Coronary artery (tissue), 2 donors: Measurements from ENCODE around the gene PITPNB.
A peak's percentile ranks its signal among the peaks of the same experiment; 100 is the strongest.

Experiments
- DNase-seq: peaks from one replicate; pipeline ENCODE4 v3.0.0-alpha.2; 2017; ENCODE audit warnings: low spot score
- H3K27ac ChIP-seq, 2 donors: fragments of 200-600 bp; sonication (generic); one replicate each; pipeline ENCODE4 v1.5.1; 2016 to 2019
- H3K4me3 ChIP-seq: fragments of 200-600 bp; sonication (generic); 2 replicates; pipeline ENCODE4 v1.5.1; 2016; ENCODE audit warnings: mild to moderate bottlenecking, moderate library complexity
- TF ChIP-seq, protein P1 (sequence below): fragments of 200-600 bp; sonication (generic); IDR thresholded peaks from one replicate; pipeline ENCODE4 v1.5.1; 2019; ENCODE audit warnings: antibody characterized with exemption

Gene PITPNB

DNA sequence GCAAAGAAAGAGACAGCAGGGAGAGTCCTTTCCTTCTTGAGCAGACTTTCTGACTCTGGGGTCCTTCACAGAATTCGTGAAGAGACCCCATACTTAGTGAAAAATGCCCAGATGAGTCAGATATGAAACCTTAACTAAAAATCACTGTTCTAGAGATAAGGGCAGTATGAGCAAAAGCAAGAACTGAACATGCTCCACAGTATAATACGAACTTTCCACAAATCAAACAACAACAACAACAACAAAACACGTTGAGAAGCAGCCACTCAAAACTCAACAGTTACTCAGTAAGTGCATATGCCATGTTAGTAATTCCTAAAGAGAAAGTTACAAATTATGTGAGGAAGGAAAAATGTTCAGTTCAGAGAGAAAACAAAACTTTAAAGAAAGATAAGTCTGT is 44.3 kb downstream of the PITPNB start:
- TF ChIP-seq, protein P1, sequence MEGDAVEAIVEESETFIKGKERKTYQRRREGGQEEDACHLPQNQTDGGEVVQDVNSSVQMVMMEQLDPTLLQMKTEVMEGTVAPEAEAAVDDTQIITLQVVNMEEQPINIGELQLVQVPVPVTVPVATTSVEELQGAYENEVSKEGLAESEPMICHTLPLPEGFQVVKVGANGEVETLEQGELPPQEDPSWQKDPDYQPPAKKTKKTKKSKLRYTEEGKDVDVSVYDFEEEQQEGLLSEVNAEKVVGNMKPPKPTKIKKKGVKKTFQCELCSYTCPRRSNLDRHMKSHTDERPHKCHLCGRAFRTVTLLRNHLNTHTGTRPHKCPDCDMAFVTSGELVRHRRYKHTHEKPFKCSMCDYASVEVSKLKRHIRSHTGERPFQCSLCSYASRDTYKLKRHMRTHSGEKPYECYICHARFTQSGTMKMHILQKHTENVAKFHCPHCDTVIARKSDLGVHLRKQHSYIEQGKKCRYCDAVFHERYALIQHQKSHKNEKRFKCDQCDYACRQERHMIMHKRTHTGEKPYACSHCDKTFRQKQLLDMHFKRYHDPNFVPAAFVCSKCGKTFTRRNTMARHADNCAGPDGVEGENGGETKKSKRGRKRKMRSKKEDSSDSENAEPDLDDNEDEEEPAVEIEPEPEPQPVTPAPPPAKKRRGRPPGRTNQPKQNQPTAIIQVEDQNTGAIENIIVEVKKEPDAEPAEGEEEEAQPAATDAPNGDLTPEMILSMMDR = no peak
- H3K4me3 ChIP-seq = no peak overlapping the region
- DNase-seq = no peak
- peak overlapping the region; percentile 76 to 89 for H3K27ac ChIP-seq

DNA sequence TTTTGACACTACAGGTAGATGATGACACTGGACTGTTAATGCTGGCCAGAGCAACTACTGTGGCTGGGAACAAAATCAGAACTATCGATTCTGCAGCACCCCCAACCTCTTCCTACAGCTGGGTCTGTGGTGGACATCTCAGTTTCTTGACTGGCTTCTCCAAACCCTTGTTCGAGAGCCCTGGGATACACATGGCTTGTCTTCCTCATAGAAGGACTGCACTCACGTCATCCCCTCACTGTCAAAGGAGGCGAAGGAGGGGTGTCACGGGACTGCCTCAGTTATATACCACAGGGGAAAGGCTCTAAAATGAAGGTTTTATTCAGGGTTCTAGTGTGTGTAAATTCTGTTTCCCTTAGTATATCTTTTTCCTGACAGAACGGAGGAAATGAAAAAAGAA is 44.9 kb downstream of the PITPNB start:
- TF ChIP-seq, protein P1 = no peak
- Histone ChIP-seq H3K4me3 (peak overlapping the region; percentile 22), H3K27ac (peak overlapping the region; percentile 76 to 89)
- no peak for DNase-seq

DNA sequence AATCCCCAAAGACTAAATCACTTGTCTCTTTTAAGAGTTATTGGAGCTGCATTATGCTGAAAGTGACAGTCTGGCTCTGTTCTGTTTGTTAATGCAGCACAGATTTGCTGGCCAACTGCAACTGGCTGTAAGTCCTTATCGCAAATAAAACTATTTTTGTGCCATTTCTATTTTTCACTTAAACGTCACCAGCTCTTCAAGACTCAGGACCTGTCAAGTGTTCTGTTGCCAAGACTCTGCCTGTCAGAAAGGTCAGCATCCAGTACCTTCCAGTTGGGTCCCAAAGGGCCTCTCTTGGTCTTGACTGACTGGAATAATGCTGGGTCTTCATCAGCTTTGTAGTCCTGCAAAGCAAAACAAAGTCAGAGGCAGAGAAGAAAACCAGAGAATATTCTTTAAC is 45.6 kb downstream of the PITPNB start:
- H3K4me3 ChIP-seq = peak overlapping the region; percentile 22
- peak overlapping the region; percentile 76 to 89 for H3K27ac ChIP-seq
- DNase-seq = no peak
- TF ChIP-seq, protein P1 = no peak

DNA sequence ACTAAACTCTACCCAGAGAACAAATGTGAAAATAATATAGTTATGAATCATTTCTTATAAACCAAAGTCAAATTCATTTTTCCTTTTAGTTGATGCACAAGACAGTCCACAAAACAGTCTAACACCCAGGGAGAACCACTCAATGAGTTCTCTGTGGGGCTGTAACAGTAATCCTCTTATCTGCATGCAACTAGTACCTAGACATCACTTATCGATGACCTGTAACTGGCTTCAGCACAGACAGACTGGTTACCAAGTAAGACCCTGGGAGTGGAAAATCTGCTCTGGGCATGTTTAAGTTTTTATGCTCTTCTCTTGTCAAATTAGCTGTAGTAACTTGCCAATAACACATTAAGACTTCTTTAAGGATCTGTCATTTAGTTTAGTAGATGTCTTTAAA is 46.6 kb downstream of the PITPNB start:
- peak overlapping the region; percentile 76 to 89 for H3K27ac ChIP-seq
- TF ChIP-seq, protein P1 = no peak
- no peak overlapping the region for H3K4me3 ChIP-seq
- no peak for DNase-seq

DNA sequence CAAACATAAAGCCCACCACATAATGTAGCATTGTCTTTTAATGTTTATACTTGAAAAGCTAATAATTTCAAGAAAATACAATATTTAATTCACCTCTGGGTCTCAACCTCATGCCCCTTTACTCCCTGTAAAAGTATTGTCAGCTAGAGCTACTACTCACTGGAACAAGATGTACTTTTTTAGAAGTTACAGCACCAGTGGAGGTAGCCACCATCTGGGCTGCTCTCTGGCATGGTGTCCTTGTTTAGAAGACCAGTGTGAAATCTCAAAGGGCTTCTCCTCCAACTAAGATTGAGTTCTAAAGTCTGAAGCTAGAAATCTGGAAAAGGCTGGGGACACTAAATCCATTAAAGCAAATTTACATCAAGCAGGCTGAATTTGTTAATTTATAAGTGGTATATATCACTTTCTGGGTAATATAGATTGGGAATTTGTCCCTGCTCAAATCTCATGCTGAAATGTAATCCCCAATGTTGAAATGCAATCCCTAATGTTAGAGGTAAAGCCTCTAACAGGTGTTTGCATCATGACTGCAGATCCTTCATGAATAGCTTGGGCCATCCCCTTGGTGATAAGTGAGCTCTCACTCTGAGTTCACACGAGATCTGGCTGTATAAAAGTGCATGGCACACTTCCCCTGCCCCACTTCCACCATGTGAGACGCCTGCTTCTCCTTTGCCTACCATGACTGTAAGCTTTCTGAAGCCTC is 47.6 kb downstream of the PITPNB start:
- Histone ChIP-seq H3K4me3 (no peak overlapping the region), H3K27ac (peak overlapping the region; percentile 87 to 91)
- no peak for DNase-seq
- TF ChIP-seq, protein P1 = no peak

DNA sequence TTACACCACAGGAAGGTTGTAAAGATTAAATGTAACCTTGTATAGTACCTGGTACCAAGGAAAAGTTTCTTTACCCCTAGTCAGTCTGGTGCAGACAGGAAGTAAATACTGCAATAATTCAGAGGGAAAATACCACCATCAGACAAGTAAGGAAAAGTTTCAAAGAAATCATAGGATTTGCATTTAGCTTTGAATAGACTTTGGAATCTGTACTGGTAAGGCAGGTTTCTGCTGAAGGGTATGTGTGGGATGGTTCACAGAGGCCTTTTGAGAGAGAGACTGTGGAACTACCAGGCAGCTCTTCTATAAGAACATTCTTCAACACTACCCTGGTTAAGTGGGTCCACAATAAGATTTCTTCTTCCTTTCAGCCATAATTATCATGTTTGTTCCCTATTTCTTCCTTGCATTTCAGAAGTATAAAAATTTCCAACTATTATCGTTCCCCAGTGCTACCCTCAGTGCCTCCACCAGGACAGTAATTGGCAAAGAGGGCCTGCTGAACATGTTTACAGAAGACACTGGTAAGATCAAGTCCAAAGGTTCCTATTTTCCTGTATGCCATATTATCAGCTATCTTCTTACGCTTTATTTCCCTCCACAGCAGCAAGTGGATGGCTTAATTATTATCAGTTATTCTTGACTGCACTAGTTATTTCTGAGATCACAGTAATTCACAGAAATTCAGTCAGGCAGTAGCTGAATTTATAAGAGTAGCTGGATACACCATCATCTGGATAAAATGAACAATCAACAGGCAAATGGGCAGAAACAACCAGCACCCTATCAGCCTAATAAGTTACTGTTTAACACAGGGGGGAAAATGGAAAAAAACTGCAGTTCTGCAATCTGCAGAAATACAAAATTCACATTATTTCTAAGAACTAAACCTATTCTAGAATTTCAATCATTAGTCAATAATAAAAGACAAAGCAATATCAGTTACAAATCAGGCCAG is 48.5 kb downstream of the PITPNB start:
- TF ChIP-seq, protein P1 = no peak
- H3K4me3 ChIP-seq = no peak overlapping the region
- no peak for DNase-seq
- peak overlapping the region; percentile 87 to 91 for H3K27ac ChIP-seq
